Activated CD4-positive, CD25-positive, alpha-beta regulatory T cell (primary cell): ENCODE results near the gene SERTAD1.
"Not testable (repeated sequence)": the region's sequence is repeated elsewhere in the genome, so short reads cannot be mapped to it uniquely, and the experiment has no call there.

ENCODE experiments used
- DNase-seq, 4 experiments: peaks; one replicate each; lab custom pipeline; 2025; lab: John Stamatoyannopoulos, UW

Gene SERTAD1

GRCh38 chr19:40425450-40426287 lies at the start of gene SERTAD1:
Gene SERTAD1 (minus strand): TSS chr19:40425992. CDS start chr19:40423546, 2,446 bp downstream.
- peak; percentile 99 to 100 (median 99) for DNase-seq

GRCh38 chr19:40474737-40475136 lies 48.9 kb upstream of the SERTAD1 start:
- DNase-seq: no peak

GRCh38 chr19:40472516-40472915 lies 46.7 kb upstream of the SERTAD1 start:
- DNase-seq: no peak

- DNase-seq: no peak
These were observed 45.3 kb upstream of the SERTAD1 start for GRCh38 chr19:40471111-40471510.

- DNase-seq: no peak
These were observed 43.2 kb upstream of the SERTAD1 start for GRCh38 chr19:40469011-40469410.

GRCh38 chr19:40466985-40467734 lies 41.4 kb upstream of the SERTAD1 start, which contains the start of gene SPTBN4:
Gene SPTBN4 (plus strand): TSS chr19:40467001. CDS start chr19:40472622, 5,621 bp downstream.
- DNase-seq: no peak

GRCh38 chr19:40466219-40466984 lies 40.6 kb upstream of the SERTAD1 start:
- DNase-seq: peak in 3 of 4 experiments; percentile 52 to 68 (median 63)

GRCh38 chr19:40465557-40466218 lies 39.9 kb upstream of the SERTAD1 start, which contains the start of gene BLVRB:
Gene BLVRB (minus strand): TSS chr19:40465745. CDS start chr19:40465688, 57 bp downstream.
- DNase-seq: peak; percentile 97 to 99 (median 98)

GRCh38 chr19:40465025-40465556 lies 39.3 kb upstream of the SERTAD1 start:
- DNase-seq: no peak

- peak; percentile 13 to 55 (median 30) for DNase-seq
These were observed 38.5 kb upstream of the SERTAD1 start for GRCh38 chr19:40464059-40465024.

GRCh38 chr19:40463587-40464037 lies 37.8 kb upstream of the SERTAD1 start:
- DNase-seq: not testable (repeated sequence)

GRCh38 chr19:40461669-40462221 lies 36.0 kb upstream of the SERTAD1 start:
- DNase-seq: no peak

- DNase-seq: no peak
These were observed 34.4 kb upstream of the SERTAD1 start for GRCh38 chr19:40460185-40460584.

GRCh38 chr19:40458597-40458974 lies 32.8 kb upstream of the SERTAD1 start:
- DNase-seq: no peak

GRCh38 chr19:40457953-40458596 lies 32.3 kb upstream of the SERTAD1 start:
- DNase-seq: no peak

- no peak for DNase-seq
These were observed 31.3 kb upstream of the SERTAD1 start for GRCh38 chr19:40457048-40457447.

- not testable (repeated sequence) for DNase-seq
These were observed 28.2 kb upstream of the SERTAD1 start for GRCh38 chr19:40453943-40454342.

GRCh38 chr19:40453151-40453735 lies 27.5 kb upstream of the SERTAD1 start:
- DNase-seq: no peak

- DNase-seq: no peak
These were observed 26.2 kb upstream of the SERTAD1 start for GRCh38 chr19:40452016-40452415.
